ENCODE measurements around the gene CENPS.
"Not testable (repeated sequence)": the region's sequence is repeated elsewhere in the genome, so short reads cannot be mapped to it uniquely, and the experiment has no call there.

Gene CENPS

DNA sequence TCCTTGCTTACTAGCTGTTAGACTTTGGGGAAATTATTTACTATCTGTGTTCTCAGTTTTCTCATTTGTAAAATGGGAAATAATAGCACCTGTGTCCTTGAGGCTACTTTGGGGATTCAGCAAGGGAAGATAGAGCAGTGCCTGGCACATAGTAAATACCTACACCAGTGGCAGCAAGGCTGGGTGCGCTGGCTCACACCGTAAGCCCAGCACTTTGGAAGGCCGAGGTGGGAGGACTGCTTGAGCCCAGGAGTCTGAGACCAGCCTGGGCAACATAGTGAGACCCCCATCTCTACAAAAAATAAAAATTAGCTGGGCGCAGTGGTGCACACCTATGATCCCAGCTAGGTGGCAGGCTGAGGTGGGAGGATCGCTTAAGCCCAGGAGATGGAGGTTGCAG, 8.6 kb upstream of the CENPS start:
- DNase-seq = no peak

DNA sequence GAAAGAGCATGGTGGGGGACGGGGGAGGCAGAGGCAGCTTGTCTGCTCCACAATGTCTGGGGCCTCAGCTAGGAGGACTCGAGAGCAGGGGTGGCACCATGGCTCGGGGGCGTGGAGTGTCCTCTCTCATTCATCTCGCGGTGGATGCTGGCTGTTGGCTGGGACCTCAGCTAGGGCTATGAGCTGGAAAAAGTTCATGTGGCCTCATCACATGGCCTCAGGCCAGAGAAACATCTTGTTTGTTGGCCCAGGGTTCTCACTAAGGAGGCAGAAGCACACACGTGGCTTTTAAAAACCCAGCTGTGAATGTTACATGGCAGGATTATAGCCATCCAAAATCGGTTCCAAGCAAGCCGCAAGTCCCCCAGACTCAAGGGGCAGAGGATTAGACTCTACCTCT, 6.2 kb upstream of the CENPS start:
- no peak for DNase-seq

DNA sequence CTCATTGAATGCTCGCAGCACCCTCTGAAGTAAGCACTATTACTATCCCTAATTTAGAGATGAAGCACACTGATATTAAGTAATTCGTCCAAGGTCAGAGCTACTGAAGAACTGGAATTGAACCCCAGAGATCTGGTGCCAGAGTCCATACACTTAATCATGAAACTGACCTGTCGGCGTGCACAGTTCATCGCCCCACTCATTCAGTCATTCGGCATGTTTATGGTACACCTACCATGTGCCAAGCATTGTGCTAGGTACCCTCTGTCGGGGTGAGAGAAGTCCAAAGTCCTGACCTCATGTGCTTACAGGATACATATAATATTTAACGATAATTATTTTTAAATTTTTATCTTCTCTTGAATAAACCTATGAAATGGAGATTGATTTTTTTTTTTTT, 5.6 kb upstream of the CENPS start:
- DNase-seq = no peak

- not testable (repeated sequence) for DNase-seq
Observed at GRCh38 chr1:10425826-10426534, 4.3 kb upstream of the CENPS start.

DNA sequence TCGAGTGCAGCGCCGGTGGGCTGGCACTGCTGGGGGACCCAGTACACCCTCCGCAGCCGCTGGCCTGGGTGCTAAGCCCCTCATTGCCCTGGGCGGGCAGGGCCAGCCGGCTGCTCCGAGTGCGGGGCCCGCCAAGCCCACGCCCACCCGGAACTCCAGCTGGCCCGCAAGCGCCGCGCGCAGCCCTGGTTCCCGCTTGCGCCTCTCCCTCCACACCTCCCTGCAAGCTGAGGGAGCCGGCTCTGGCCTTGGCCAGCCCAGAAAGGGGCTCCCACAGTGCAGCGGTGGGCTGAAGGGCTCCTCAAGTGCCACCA, 3.7 kb upstream of the CENPS start:
- DNase-seq = not testable (repeated sequence)

GRCh38 chr1:10428984-10429383, 1.2 kb upstream of the CENPS start:
- no peak for DNase-seq

- peak; percentile 55 for DNase-seq
Observed at GRCh38 chr1:10429868-10430215, 391 bp upstream of the CENPS start.

DNA sequence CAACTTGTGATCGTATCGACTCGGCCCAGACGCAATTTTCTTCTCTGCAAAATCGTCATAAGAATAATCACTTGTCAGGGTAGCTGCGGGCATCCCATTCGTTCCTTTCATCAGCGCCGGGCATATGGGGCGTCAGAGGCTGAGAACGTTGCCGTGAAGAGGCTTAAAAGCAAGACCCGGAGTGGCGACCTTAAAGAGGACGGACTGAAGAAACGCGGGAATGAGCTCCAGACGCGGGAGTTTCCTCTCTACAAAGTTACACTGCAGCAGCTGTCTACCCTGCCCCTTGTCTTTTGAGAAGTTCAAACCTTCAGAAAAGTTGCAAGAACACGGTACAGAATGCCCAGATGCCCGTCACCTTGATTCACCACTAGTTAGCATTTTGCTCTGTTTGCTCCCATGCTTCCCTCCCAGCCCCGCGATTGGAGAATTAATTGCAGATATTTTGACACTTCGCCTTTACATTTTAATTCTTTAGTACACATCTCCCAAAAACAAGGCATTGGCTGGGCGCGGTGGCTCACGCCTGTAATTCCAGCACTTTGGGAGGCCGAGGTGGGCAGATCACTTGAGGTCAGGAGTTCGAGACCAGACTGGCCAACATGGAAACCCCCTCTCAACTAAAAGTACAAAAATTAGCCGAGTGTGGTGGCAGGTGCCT, 967 bp downstream of the CENPS start:
- DNase-seq = no peak

DNA sequence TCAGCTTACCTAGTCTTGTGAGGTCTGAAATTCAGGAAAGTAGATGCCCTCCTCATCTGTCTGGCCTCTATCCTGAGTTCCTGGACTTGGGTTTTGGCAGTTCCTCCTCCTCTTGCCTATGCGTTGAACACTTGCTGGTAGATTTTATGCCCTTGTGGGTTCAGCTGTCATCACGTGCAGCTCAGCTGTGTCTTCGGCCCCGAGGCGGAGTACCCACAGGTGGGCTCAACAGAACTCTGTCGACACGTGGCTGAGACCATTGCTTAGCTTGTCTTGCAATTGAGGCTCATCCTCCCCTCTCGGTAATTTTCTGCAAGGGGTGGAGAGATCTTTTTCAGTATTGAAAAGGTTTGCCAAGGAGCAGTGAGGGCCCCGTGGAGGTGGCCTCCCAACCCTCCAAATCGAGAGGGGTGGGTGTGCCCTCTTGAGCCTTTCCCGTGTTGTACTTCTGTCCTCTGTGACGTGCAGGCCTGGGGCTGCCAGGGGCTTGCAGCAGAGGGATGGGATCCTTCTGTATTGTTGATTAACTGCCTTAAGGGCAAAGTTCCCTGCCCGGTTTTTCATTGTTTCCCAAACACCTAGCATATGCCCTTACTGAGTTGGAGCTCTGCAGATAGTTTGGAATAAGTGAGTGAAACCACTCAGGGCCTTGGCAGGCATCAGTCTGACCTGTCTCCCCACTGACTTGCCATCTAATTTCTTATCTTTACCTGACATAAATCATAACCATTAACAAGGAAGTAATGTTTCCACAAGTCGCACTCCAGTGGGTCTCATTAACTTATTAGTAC, 2.9 kb downstream of the CENPS start:
- DNase-seq = no peak

DNA sequence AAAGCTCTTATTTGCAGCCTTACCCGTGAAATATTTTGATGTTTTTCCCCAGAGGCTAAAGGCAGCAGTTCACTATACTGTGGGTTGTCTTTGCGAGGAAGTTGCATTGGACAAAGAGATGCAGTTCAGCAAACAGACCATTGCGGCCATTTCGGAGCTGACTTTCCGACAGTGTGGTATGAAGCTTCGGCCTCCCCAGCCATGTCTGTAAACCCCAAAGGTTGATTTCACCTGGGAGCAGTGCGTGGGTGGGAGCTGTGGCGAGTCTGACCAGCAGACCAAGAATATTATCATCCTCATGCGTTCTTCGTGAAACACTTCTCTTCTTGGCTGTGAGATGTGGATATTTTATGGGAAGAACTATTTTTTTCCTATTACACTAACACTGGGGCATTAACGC, 3.6 kb downstream of the CENPS start:
- DNase-seq = no peak

- DNase-seq = no peak
Observed at GRCh38 chr1:10434590-10434989, 4.4 kb downstream of the CENPS start.

DNA sequence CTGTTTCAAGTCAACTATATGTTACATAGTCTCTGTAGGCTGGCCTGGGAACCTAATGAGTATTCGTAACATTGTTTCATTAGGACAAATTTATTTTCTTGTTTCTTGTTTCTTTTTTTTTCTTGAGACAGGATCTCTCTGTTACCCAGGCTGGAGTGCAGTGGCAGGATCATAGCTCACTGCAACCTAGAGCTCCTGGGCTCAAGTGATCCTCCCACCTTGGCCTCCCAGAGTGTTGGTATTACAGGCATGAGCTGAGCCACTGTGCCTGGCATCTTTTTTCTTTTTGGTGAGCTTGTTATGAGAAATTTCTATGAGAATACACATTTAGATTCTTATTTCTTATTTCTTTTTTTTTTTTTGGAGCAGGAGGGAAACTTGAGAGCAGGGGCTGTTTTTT, 6.8 kb downstream of the CENPS start:
- no peak for DNase-seq

DNA sequence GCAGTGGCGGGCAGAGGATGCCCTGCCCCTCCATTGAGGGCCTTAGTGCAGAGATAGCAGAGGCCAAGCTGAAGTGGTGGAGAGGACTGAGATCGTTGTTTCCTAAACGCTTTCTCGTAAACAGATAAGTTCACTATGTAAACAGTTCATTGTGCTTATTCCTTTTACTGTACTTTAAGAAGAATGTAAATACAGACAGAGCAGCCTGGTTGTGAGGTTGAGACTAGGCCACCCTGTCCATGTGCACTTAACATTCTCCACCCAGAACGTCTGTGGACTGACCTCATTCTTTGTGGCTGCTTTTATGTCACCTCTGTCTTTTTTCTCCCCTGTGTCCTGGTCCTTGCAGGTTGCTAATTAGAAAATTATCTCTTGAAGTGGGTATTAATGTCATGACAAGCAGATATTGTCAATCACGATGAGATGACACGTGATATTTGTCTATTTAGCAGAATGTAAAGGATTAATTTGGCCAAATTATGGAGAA, 8.5 kb downstream of the CENPS start:
- no peak for DNase-seq

DNA sequence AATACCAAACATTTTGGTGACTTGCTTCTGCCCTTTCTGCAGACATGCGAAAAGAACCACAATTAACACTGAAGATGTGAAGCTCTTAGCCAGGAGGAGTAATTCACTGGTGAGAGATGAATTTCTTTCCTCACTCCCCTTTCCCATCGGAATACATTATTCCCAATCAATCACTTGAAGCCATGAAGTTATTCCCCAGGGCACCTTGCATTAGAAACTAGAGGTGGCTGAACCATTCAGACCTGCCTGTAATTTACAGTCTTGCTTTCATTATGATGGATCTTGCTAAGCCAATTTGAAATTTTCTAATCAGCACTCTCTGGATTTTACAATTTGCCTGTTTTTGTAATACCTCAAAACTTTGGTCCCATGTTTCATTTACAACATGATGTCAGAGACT, 10.1 kb downstream of the CENPS start:
- DNase-seq = no peak

GRCh38 chr1:10440794-10441193, 10.6 kb downstream of the CENPS start:
- DNase-seq = no peak

DNA sequence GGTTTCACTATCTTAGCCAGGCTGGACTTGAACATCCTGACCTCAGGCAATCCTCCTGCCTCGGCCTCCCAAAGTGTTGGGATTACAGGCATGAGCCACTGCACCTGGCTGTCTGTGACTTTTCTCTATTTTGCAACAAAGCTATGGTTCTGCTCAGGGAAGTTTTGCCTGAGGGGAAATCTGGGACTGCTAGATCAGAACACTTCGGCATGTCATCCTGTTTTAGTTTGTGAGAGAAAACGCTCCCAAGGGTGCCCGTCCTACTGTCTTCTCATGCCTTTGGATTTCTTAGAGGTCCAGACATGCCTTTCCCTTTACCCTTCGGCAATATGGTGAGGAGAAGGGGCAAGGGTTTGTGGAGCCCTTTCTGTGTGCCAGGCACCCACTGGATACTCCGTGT, 14.0 kb downstream of the CENPS start:
- DNase-seq = no peak

- DNase-seq = no peak
Observed at GRCh38 chr1:10444795-10445397, 14.7 kb downstream of the CENPS start.

DNA sequence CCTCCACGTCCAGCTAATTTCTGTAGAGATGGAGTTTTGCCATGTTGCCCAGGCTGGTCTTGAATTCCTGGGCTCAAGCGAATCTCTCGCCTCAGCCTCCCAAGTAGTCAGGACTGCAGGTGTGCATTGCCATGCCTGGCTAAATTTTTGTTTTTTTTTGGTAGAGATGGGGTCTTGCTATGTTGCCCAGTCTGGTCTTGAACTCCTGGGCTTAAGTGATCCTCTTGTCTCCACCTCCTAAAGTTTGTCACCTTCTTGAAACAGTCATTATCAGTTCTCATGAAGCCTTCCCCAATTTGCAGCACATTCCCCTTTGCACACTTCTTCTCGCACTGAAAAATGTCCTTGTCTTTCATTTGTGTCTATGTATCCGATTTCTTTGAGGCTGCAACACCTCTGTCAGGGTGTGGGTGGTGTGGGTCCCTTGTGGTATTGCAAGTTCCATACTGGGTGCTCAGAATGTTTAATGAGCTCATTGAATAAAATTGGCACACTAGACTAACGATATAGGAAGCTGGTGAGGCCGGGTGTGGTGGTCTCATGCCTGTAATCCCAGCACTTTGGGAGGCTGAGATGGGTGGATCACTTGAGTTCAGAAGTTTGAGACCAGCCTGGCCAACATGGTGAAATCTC, 16.7 kb downstream of the CENPS start:
- DNase-seq = no peak

DNA sequence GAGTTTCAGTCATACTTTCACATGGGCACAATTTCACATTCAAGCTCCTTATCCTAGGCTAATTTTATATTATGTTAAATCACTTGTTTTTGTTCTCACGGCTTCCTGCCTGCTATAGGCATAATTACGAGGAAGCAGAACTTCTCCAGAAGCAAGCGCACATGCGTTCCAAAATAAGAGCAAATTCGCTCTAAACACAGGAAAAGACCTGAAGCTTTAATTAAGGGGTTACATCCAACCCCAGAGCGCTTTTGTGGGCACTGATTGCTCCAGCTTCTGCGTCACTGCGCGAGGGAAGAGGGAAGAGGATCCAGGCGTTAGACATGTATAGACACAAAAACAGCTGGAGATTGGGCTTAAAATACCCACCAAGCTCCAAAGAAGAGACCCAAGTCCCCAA, 19.5 kb downstream of the CENPS start, which contains the start of gene CORT:
Gene CORT (plus strand): TSS at position 281 of the 400 bp plus-strand sequence. CDS start 193 bp downstream, outside the sequence.
- no peak for DNase-seq

DNA sequence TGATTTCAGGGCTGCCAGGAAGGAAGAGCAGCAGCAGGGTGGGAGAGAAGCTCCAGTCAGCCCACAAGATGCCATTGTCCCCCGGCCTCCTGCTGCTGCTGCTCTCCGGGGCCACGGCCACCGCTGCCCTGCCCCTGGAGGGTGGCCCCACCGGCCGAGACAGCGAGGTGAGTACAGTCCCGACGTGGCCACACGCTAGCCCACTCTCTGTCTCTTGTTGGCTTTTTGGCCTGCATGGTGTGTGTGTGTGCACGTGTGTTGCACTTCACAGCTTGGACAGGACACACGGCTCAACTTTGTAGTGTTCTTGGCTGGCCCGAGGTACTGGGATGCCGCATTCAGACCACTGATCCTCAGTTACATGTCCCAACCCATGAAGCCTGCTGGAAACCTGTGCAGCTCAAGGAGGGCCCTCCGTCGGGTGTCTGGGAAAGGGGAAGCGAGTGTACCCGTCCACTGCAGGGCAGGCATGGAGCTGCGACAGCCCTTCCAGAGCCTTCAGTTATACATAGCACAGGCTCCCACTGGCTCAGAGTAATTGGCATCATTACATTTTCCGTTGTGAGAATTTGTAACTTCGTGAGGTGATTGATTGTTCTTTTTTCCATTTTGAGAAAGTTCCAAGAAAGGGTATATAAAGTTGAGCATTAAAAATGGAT, 20.1 kb downstream of the CENPS start:
- no peak for DNase-seq

- DNase-seq = no peak
Observed at GRCh38 chr1:10450836-10451235, 20.6 kb downstream of the CENPS start.

DNA sequence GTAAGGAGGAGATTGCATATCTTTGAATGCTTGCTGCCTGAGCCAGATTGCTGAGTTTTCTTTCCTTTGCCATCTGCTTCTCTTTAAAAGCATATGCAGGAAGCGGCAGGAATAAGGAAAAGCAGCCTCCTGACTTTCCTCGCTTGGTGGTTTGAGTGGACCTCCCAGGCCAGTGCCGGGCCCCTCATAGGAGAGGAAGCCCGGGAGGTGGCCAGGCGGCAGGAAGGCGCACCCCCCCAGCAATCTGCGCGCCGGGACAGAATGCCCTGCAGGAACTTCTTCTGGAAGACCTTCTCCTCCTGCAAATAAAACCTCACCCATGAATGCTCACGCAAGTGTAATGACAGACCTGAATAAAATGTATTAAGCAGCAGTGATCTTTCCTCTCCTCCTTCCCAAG, 21.1 kb downstream of the CENPS start:
- DNase-seq = no peak

DNA sequence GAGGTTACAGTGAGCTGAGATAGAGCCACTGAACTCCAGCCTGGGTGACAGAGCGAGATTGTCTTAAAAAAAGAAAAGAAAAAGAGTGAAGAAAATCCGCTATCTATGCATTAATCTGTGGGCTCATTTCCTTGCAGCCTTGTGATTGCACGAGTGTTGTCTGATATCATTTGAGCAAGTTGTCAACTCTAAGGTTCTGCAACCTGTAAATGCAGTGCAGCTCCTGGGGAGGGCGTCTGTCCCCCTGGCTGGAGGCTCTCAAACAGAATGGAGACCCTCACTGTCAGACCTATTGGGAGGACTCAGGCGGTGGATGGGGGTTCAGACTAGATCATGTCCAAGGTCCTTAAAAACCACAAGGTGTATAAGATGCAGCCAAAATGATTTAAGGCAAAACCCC, 25.8 kb downstream of the CENPS start:
- no peak for DNase-seq

Data from activated CD8-positive, alpha-beta memory T cell treated with anti-CD3 and anti-CD28 coated beads, Interleukin-2, amount 50 U/mL, for 48 hours (primary cell).